K562 (cell line): ENCODE data around the gene B4GALNT4. TPM values are rescaled to one million over a fixed set of nuclear protein-coding genes. Genes with fewer than 3 reads are reported as not detected.

ENCODE experiments used
- ATAC-seq: fragments of 200-7000 bp; cut with Tn5 transposase; 3 replicates; pipeline ENCODE4 v1.9.1; 2020; ENCODE audit warnings: moderate library complexity
- BruUV-seq: library from RNA; stranded (reverse); fragments of 400-500 nt; replicated peaks from 2 replicates; lab custom pipeline; 2021; lab: Mats Ljungman, UMichigan
- CTCF ChIA-PET: fragments of 300-600 bp; formaldehyde crosslinking; extraction: SDS; loops from one replicate; lab custom pipeline; 2021; ENCODE audit warnings: low intra/inter-chr PET ratio; lab: Yijun Ruan, JAX
- POLR2A ChIA-PET: fragments of 300-600, 350-650 bp; sonication (Branson Sonifier 250); formaldehyde crosslinking; extraction: SDS; loops from one replicate; lab custom pipeline; 2021; ENCODE audit warnings: antibody characterized with exemption, inconsistent platforms; lab: Yijun Ruan, JAX
- DNase-seq, 4 experiments: peaks; one replicate each; pipeline versions ENCODE4 v3.0.0 to v3.0.0-alpha.2; 2011 to 2018; ENCODE audit warnings: low spot score in 3 of 4, mixed read lengths in 3 of 4; ENCODE audit errors: extremely low read depth in 1 of 4
- FAIRE-seq: peaks from 2 replicates; lab custom pipeline; 2011; peaks lifted over from hg19 to GRCh38; lab: Jason Lieb, UNC
- H2AFZ ChIP-seq: 2 replicates; pipeline ENCODE4 v1.6.0; 2011; ENCODE audit warnings: low read depth, low read length, control low read depth, inconsistent platforms
- H3K27ac ChIP-seq: fragments of 200-600 bp; 3 replicates; pipeline ENCODE4 v1.8.0; 2011; ENCODE audit warnings: low read depth, mild to moderate bottlenecking, control low read depth, inconsistent platforms, low read length, moderate library complexity, mixed read lengths; ENCODE audit errors: extremely low read depth
- H3K27me3 ChIP-seq, 2 experiments: fragments of 300-600 bp in 1 of 2; 2 replicates in 1 of 2; 3 replicates in 1 of 2; pipeline versions ENCODE4 v1.6.0 to v1.8.0; 2011; ENCODE audit warnings: inconsistent platforms in 2 of 2, low read length in 2 of 2, mild to moderate bottlenecking in 1 of 2, mixed read lengths in 1 of 2, moderate library complexity in 1 of 2; ENCODE audit not compliant: control insufficient read depth in 2 of 2, insufficient read depth in 2 of 2
- H3K36me3 ChIP-seq: fragments of 300-600 bp; 3 replicates; pipeline ENCODE4 v1.8.0; 2011; ENCODE audit warnings: mild to moderate bottlenecking, low read length, inconsistent platforms; ENCODE audit not compliant: control insufficient read depth, insufficient read depth
- H3K4me1 ChIP-seq, 2 experiments: fragments of 200-600 bp in 1 of 2; replicated peaks in 1 of 2; 2 replicates in 1 of 2; 3 replicates in 1 of 2; pipeline versions ENCODE4 v1.5.1 to v1.8.0; 2011; ENCODE audit warnings: inconsistent platforms in 2 of 2, low read length in 2 of 2, mild to moderate bottlenecking in 1 of 2, mixed read lengths in 1 of 2, moderate library complexity in 1 of 2; ENCODE audit not compliant: control insufficient read depth in 2 of 2, insufficient read depth in 2 of 2
- H3K4me2 ChIP-seq: 2 replicates; pipeline ENCODE4 v1.6.1; 2011; ENCODE audit warnings: low read length, control low read depth, inconsistent platforms, mixed read lengths; ENCODE audit not compliant: insufficient read depth
- H3K4me3 ChIP-seq: fragments of 200-600 bp; sonication (generic), shearing (Covaris generic); 2 replicates; pipeline ENCODE4 v1.5.1; 2016; ENCODE audit warnings: control low read depth, inconsistent platforms
- H3K79me2 ChIP-seq: fragments of 200-600 bp; 3 replicates; pipeline ENCODE4 v1.8.0; 2011; ENCODE audit warnings: low read length, inconsistent platforms; ENCODE audit not compliant: control insufficient read depth, insufficient read depth
- H3K9ac ChIP-seq, 2 experiments: 2 replicates each; pipeline versions ENCODE4 v1.6.0 to v1.6.1; 2011; ENCODE audit warnings: low read depth in 2 of 2, low read length in 2 of 2, control low read depth in 1 of 2, inconsistent platforms in 1 of 2, mild to moderate bottlenecking in 1 of 2, mixed read lengths in 1 of 2; ENCODE audit not compliant: insufficient read depth in 1 of 2
- H3K9me1 ChIP-seq: one replicate; pipeline ENCODE4 v1.6.0; 2011; ENCODE audit warnings: inconsistent platforms, mild to moderate bottlenecking, low read length, moderate library complexity; ENCODE audit not compliant: control insufficient read depth, insufficient read depth
- H3K9me3 ChIP-seq: replicated peaks from 2 replicates; pipeline ENCODE4 v1.5.1; 2011; ENCODE audit warnings: low read depth, low read length, inconsistent platforms; ENCODE audit not compliant: control insufficient read depth, insufficient read depth
- H4K20me1 ChIP-seq: replicated peaks from 2 replicates; pipeline ENCODE4 v1.6.1; 2011; ENCODE audit warnings: low read length, inconsistent platforms, mixed read lengths; ENCODE audit not compliant: control insufficient read depth, insufficient read depth
- PRPF4 ChIP-seq: fragments of 200-400 bp; formaldehyde crosslinking; IDR thresholded peaks from one replicate; pipeline ENCODE4 v1.6.1; 2017; ENCODE audit warnings: low read length, low read depth, mild to moderate bottlenecking; ENCODE audit not compliant: insufficient read depth, poor library complexity, severe bottlenecking
- WGBS: fragments of 100-300 bp; shearing (Covaris generic); methylation state at CpG from one replicate; pipeline ENCODE4 v1.1.6; 2016; ENCODE audit warnings: low coverage, mixed read lengths; ENCODE audit not compliant: insufficient coverage; ENCODE audit errors: missing lambda C conversion rate; 5-methylcytosine and 5-hydroxymethylcytosine counted together
- in situ Hi-C: fragments of 300-500 bp; cut with MboI; formaldehyde crosslinking; loops from 4 replicates; pipeline ENCODE4 v1.15.0; 2018; ENCODE audit warnings: inconsistent platforms, mixed read lengths
- intact Hi-C: fragments of 100-400 bp; cut with micrococcal nuclease; formaldehyde crosslinking; loops from 2 replicates; pipeline ENCODE4 v1.14.2; 2022
- polyA plus RNA-seq, 8 experiments: library from polyadenylated mRNA; depleted of rRNA in 4 of 8; stranded (reverse) in 5 of 8; unstranded in 3 of 8; fragments of >200 nt; fragmentation: Nextera tagmentation in 2 of 8; fragmentation: Illumina TruSeq in 1 of 8; extraction: Ambion mirVana in 2 of 8; extraction: Trizol in 1 of 8; gene quantifications; 2 replicates each; pipeline versions ENCODE4 v1.2.1 to v1.2.3, GENCODE V29; 2011 to 2014; ENCODE audit warnings: inconsistent platforms in 1 of 8, missing spikeins in 1 of 8
- total RNA-seq, 7 experiments: library from RNA; depleted of rRNA in 6 of 7; stranded (reverse); fragments of >200 nt in 6 of 7; fragmentation: Illumina TruSeq in 2 of 7; extraction: Trizol in 2 of 7; gene quantifications; 2 replicates each; pipeline versions ENCODE4 v1.2.1 to v1.2.3, GENCODE V29; 2011 to 2021; ENCODE audit warnings: low replicate concordance in 1 of 7

The B4GALNT4 gene
- total and polyA plus RNA-seq, 9 of the 15 experiments (the other 6 are each of a cell fraction or from before 2014, with no cell fraction given), result 0.20 to 37.1 (median 10.8) TPM; not detected in 1

DNA sequence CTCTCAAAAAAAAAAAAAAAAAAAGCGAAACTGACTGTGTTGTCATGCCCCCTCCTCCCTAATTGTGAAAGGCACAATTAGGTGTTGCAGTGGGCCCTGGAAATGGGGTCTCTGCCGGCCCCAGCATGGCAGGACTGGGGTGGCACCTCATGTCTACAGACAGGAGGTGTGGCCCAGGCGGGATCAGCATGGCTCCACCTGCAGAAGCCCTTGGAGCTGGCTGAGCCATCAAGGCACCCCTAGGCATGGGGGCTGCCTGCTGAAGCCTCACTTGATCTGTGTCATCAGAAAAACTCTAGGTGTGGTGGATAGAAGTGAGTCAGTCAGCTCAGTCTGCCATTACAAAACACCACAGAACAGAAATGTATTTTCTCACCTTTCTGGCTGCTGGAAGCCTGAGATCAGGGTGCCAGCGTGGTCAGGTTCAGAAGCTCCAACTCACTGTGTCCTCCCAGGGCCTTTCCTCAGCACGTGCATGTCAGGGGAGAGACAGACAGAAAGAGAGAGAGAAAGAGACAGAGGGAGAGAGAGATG is 10.1 kb upstream of the B4GALNT4 start:
- H3K9ac ChIP-seq, result peak overlapping the region in 1 of 2 experiments; percentile 11; a peak in 1 of 4 replicates
- ChIA-PET POLR2A (interaction anchor here (0.9 to 1.6 kb wide), 2 partner anchors 30 to 152 kb away, joined by 3 to 4 read pairs; partner anchors contain the start of genes BET1L and RIC8A), CTCF (no interaction called here)
- TF ChIP-seq PRPF4, result no peak
- intact Hi-C loops, result no loop called here
- no peak overlapping the region for H3K27ac ChIP-seq
- H3K9me3 ChIP-seq, result peaks cover 13% of the 10 kb centered on the region
- no peak overlapping the region for H3K4me2 ChIP-seq
- peaks cover 8% of the 10 kb centered on the region; the same call in 1 of the 3 replicates for H3K79me2 ChIP-seq
- in situ Hi-C loops, result loop anchor here (5.0 kb wide), 1 partner anchor 107 kb away; no protein-coding TSS in a partner anchor
- DNase-seq (peak in 2 of 4 experiments; percentile 7 to 10), FAIRE-seq (no peak), ATAC-seq (no peak)
- peaks cover 2% of the 10 kb centered on the region for H3K9me1 ChIP-seq
- no peaks in the 10 kb centered on the region for H4K20me1 ChIP-seq
- no TSS peak for BruUV-seq
- 28% methylated on average over 3 of the region's 5 CpGs for WGBS
- H3K27me3 ChIP-seq, result no peaks in the 10 kb centered on the region; a peak in 1 of 5 replicates
- H2AFZ ChIP-seq, result no peak overlapping the region
- H3K36me3 ChIP-seq, result no peaks in the 10 kb centered on the region; the same call in 2 of the 3 replicates
- peaks cover 19 to 53% of the 10 kb centered on the region in 2 experiments for H3K4me1 ChIP-seq
- no peak overlapping the region for H3K4me3 ChIP-seq
